ENCODE measurements around the gene POU5F2. TPM values are rescaled to one million over a fixed set of nuclear protein-coding genes. Genes with fewer than 3 reads are reported as not detected.

The POU5F2 gene
- total RNA-seq, 1 experiment from 2014 or later: 0.22 TPM

DNA sequence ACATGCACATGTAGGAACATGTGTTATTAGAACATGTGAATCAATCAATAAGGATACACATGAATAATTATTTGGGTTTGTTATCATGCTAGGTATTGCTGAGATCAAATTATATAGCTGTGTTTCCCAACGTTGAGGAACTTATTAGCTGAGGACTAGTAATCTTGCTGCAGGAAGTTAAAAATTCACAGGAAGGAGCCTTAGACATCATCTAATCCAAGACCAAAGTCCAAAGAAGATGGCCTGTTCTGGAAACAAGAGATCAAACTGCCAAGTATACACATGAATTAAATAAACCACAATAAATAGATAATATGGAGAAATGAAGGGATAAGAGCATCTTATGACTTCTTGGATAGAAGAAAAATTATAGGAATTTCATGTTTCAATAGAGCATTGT is 19.9 kb downstream of the POU5F2 start:
- no peak overlapping the region for H3K4me3 Mint-ChIP-seq
- Histone ChIP-seq H3K14ac (ENCODE audit: insufficient read depth, low read length) (no peak overlapping the region), H3K79me2 (ENCODE audit: insufficient read depth, low read length) (no peaks in the 10 kb centered on the region), H3T11ph (ENCODE audit: low read length) (no peak overlapping the region), H3K79me1 (ENCODE audit: insufficient read depth, low read depth, low read length, poor library complexity, severe bottlenecking) (no peaks in the 10 kb centered on the region), H4K91ac (ENCODE audit: insufficient read length, low read depth, low read length) (no peak overlapping the region), H3K9ac (ENCODE audit: extremely low read depth, insufficient read length, low read length) (no peak overlapping the region), H2BK15ac (ENCODE audit: low read depth, low read length) (no peak overlapping the region), H3K4me1 (ENCODE audit: insufficient read depth, low read length) (peaks cover 5% of the 10 kb centered on the region), H3K4me2 (ENCODE audit: insufficient read depth, insufficient read length, low read length) (no peak overlapping the region), H2BK20ac (ENCODE audit: low read depth, low read length, poor library complexity, severe bottlenecking) (no peak overlapping the region), H2AFZ (ENCODE audit: low read length) (no peak overlapping the region), H3K4ac (ENCODE audit: low read depth, low read length) (no peak overlapping the region), H3K27me3 (ENCODE audit: insufficient read depth, low read length) (no peaks in the 10 kb centered on the region), H4K5ac (ENCODE audit: insufficient read length, low read depth, low read length) (no peak overlapping the region), H2BK12ac (ENCODE audit: insufficient read length, low read depth, low read length) (no peak overlapping the region), H3K23ac (ENCODE audit: insufficient read length, low read depth, low read length) (no peak overlapping the region), H2AK5ac (ENCODE audit: insufficient read length, low read length) (no peak overlapping the region), H3K23me2 (ENCODE audit: insufficient read length, low read depth, low read length, poor library complexity, severe bottlenecking) (no peaks in the 10 kb centered on the region), H4K20me1 (ENCODE audit: control insufficient read depth, insufficient read depth, insufficient read length) (no peaks in the 10 kb centered on the region), H3K18ac (ENCODE audit: insufficient read length, low read depth, low read length) (no peak overlapping the region), H2BK120ac (ENCODE audit: low read depth, low read length, poor library complexity, severe bottlenecking) (no peak overlapping the region), H2BK5ac (ENCODE audit: insufficient read length, low read length) (no peak overlapping the region), H4K8ac (replicated peaks; ENCODE audit: insufficient read length, low read depth, low read length) (no peak overlapping the region), H3K56ac (ENCODE audit: insufficient read length, low read depth, low read length) (no peak overlapping the region), H3K9me3 (ENCODE audit: control insufficient read depth, low read depth, low read length) (no peaks in the 10 kb centered on the region), H3K27ac (ENCODE audit: insufficient read length, low read depth, low read length) (no peak overlapping the region)
- H3K4me1 Mint-ChIP-seq: peaks cover 14 to 35% of the 10 kb centered on the region in 2 experiments
- no CpG with 5 or more reads among the region's 1 CpG for whole genome bisulfite sequencing (ENCODE audit: extremely low coverage, insufficient read length, low lambda C conversion rate)
- H3K27me3 Mint-ChIP-seq (ENCODE audit: low read depth): no peaks in the 10 kb centered on the region
- TF ChIP-seq, protein P1, sequence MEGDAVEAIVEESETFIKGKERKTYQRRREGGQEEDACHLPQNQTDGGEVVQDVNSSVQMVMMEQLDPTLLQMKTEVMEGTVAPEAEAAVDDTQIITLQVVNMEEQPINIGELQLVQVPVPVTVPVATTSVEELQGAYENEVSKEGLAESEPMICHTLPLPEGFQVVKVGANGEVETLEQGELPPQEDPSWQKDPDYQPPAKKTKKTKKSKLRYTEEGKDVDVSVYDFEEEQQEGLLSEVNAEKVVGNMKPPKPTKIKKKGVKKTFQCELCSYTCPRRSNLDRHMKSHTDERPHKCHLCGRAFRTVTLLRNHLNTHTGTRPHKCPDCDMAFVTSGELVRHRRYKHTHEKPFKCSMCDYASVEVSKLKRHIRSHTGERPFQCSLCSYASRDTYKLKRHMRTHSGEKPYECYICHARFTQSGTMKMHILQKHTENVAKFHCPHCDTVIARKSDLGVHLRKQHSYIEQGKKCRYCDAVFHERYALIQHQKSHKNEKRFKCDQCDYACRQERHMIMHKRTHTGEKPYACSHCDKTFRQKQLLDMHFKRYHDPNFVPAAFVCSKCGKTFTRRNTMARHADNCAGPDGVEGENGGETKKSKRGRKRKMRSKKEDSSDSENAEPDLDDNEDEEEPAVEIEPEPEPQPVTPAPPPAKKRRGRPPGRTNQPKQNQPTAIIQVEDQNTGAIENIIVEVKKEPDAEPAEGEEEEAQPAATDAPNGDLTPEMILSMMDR (conservative IDR thresholded peaks at IDR 0.05): no peak
- no peak for DNase-seq
- no peak overlapping the region for H3K27ac Mint-ChIP-seq
- H3K9me3 Mint-ChIP-seq: no peaks in the 10 kb centered on the region
- no peaks in the 10 kb centered on the region for H3K36me3 Mint-ChIP-seq (ENCODE audit: insufficient read depth in 1 of 3, low read depth in 3 of 3)

All from H9 (cell line).